Parathyroid adenoma (tissue), 2 donors: Measurements from ENCODE around the gene AP2A2.

Experiments
- H2AFZ ChIP-seq: fragments of 300-600 bp; sonication (generic); one replicate; pipeline ENCODE4 v1.7.0; 2017; ENCODE audit warnings: antibody characterized with exemption, mild to moderate bottlenecking
- H3K27ac ChIP-seq: fragments of 300-600 bp; sonication (generic); one replicate; pipeline ENCODE4 v1.7.0; 2017
- H3K27me3 ChIP-seq: fragments of 300-600 bp; sonication (generic); one replicate; pipeline ENCODE4 v1.7.0; 2017; ENCODE audit warnings: low read length; ENCODE audit not compliant: control insufficient read depth, insufficient read depth
- H3K36me3 ChIP-seq: fragments of 300-600 bp; sonication (generic); one replicate; pipeline ENCODE4 v1.7.0; 2017; ENCODE audit warnings: low read length; ENCODE audit not compliant: control insufficient read depth, insufficient read depth
- H3K4me1 ChIP-seq: fragments of 300-600 bp; sonication (generic); one replicate; pipeline ENCODE4 v1.7.0; 2017; ENCODE audit warnings: control low read depth
- H3K4me2 ChIP-seq: fragments of 300-600 bp; sonication (generic); one replicate; pipeline ENCODE4 v1.7.0; 2017; ENCODE audit warnings: low read length
- H3K4me3 ChIP-seq: fragments of 300-600 bp; sonication (generic); one replicate; pipeline ENCODE4 v1.7.0; 2017; ENCODE audit warnings: low read depth, low read length
- H3K79me2 ChIP-seq: fragments of 300-600 bp; sonication (generic); one replicate; pipeline ENCODE4 v1.7.0; 2017; ENCODE audit warnings: control low read depth
- H3K9ac ChIP-seq: fragments of 300-600 bp; sonication (generic); one replicate; pipeline ENCODE4 v1.7.0; 2017; ENCODE audit warnings: mild to moderate bottlenecking
- H3K9me3 ChIP-seq: fragments of 300-600 bp; sonication (generic); one replicate; pipeline ENCODE4 v1.7.0; 2017; ENCODE audit warnings: low read length; ENCODE audit not compliant: control insufficient read depth
- CTCF ChIP-seq: fragments of 300-600 bp; sonication (generic); IDR thresholded peaks from one replicate; pipeline ENCODE4 v1.7.0; 2017; ENCODE audit warnings: antibody characterized with exemption, mild to moderate bottlenecking
- donor health status: primary hyperparathyroidism.

Gene AP2A2

GRCh38 chr11:984546-984945 is 58.9 kb downstream of the AP2A2 start:
- H3K36me3 ChIP-seq = no peaks in the 10 kb centered on the region
- TF ChIP-seq CTCF = no peak
- no peaks in the 10 kb centered on the region for H3K9me3 ChIP-seq

GRCh38 chr11:985406-985805 is 59.7 kb downstream of the AP2A2 start:
- no peak for TF ChIP-seq CTCF
- Histone ChIP-seq H3K4me3 (no peak overlapping the region), H3K79me2 (peaks cover 6% of the 10 kb centered on the region), H3K27ac (no peak overlapping the region), H3K9me3 (no peaks in the 10 kb centered on the region), H3K4me2 (no peak overlapping the region), H3K9ac (no peak overlapping the region), H2AFZ (no peak overlapping the region), H3K4me1 (no peaks in the 10 kb centered on the region), H3K36me3 (no peaks in the 10 kb centered on the region), H3K27me3 (no peaks in the 10 kb centered on the region)

More at GRCh38 chr11:984546-984945, 58.9 kb downstream of the AP2A2 start:
- no peaks in the 10 kb centered on the region for H3K27me3 ChIP-seq
- no peak overlapping the region for H3K9ac ChIP-seq
- no peak overlapping the region for H2AFZ ChIP-seq
- no peaks in the 10 kb centered on the region for H3K4me1 ChIP-seq
- no peak overlapping the region for H3K4me3 ChIP-seq
- H3K79me2 ChIP-seq = peaks cover 2% of the 10 kb centered on the region
- H3K4me2 ChIP-seq = no peak overlapping the region
- H3K27ac ChIP-seq = no peak overlapping the region

- no peak overlapping the region for H2AFZ ChIP-seq
- no peaks in the 10 kb centered on the region for H3K9me3 ChIP-seq
- no peak overlapping the region for H3K4me3 ChIP-seq
- no peaks in the 10 kb centered on the region for H3K36me3 ChIP-seq
- H3K79me2 ChIP-seq = peaks cover 6% of the 10 kb centered on the region
- H3K27ac ChIP-seq = no peak overlapping the region
- no peak overlapping the region for H3K9ac ChIP-seq
- no peak overlapping the region for H3K4me2 ChIP-seq
- no peaks in the 10 kb centered on the region for H3K4me1 ChIP-seq
- H3K27me3 ChIP-seq = no peaks in the 10 kb centered on the region
- no peak for TF ChIP-seq CTCF
These were observed 60.2 kb downstream of the AP2A2 start for GRCh38 chr11:985848-986247.

GRCh38 chr11:986270-986951 is 60.7 kb downstream of the AP2A2 start:
- no peak overlapping the region for H3K9ac ChIP-seq
- no peaks in the 10 kb centered on the region for H3K4me1 ChIP-seq
- H3K79me2 ChIP-seq = peaks cover 9% of the 10 kb centered on the region
- H3K27me3 ChIP-seq = no peaks in the 10 kb centered on the region
- H3K27ac ChIP-seq = no peak overlapping the region
- TF ChIP-seq CTCF = no peak
- H3K36me3 ChIP-seq = no peaks in the 10 kb centered on the region
- no peaks in the 10 kb centered on the region for H3K9me3 ChIP-seq
- no peak overlapping the region for H2AFZ ChIP-seq
- no peak overlapping the region for H3K4me3 ChIP-seq
- no peak overlapping the region for H3K4me2 ChIP-seq

- no peak overlapping the region for H3K4me3 ChIP-seq
- H2AFZ ChIP-seq = no peak overlapping the region
- TF ChIP-seq CTCF = no peak
- H3K27ac ChIP-seq = no peak overlapping the region
- peaks cover 9% of the 10 kb centered on the region for H3K79me2 ChIP-seq
- no peaks in the 10 kb centered on the region for H3K27me3 ChIP-seq
- H3K9me3 ChIP-seq = no peaks in the 10 kb centered on the region
- H3K4me1 ChIP-seq = no peaks in the 10 kb centered on the region
- H3K4me2 ChIP-seq = no peak overlapping the region
- no peaks in the 10 kb centered on the region for H3K36me3 ChIP-seq
- H3K9ac ChIP-seq = no peak overlapping the region
These were observed 61.3 kb downstream of the AP2A2 start for GRCh38 chr11:986952-987305.
